ENCODE measurements around the gene SLC25A29.
"Not testable (repeated sequence)": the region's sequence is repeated elsewhere in the genome, so short reads cannot be mapped to it uniquely, and the experiment has no call there.

The SLC25A29 gene

DNA sequence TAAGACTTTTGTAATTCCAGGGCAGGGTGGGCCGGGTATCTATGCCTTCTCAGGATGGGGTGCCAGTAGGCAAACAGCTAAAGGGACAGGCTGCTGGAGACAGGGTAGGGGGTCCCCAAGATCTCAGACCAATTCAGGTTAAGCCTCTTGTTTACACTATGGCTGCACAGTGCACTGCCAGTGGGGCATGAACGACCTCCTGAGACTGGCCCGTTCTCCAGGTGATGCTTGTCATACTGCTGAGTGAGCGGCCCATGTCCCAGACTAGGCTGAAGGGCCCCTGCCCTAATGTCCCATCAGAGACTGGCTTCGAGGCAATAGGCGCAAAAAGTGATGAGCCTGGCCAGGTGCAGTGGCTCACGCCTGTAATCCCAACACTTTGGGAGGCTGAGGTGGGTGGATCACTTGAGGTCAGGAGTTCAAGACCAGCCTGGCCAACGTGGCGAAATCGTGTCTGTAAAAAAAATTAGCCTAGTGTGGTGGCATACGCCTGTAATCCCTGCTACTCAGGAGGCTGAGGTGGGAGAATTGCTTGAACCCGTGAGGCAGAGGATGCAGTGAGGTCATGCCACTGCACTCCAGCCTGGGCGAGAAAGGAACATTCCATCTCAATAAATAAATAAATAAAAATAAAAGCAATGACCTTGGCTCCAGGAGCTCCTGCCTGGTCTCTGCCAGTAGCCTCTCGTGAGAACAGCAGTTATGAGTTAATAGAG is 12.6 kb downstream of the SLC25A29 start:
- no peak for DNase-seq (ENCODE audit: low spot score)

GRCh38 chr14:100292776-100293461 is 13.3 kb downstream of the SLC25A29 start:
- no peak for DNase-seq (ENCODE audit: low spot score)

GRCh38 chr14:100292301-100292775 is 13.9 kb downstream of the SLC25A29 start:
- DNase-seq (ENCODE audit: low spot score) = no peak

DNA sequence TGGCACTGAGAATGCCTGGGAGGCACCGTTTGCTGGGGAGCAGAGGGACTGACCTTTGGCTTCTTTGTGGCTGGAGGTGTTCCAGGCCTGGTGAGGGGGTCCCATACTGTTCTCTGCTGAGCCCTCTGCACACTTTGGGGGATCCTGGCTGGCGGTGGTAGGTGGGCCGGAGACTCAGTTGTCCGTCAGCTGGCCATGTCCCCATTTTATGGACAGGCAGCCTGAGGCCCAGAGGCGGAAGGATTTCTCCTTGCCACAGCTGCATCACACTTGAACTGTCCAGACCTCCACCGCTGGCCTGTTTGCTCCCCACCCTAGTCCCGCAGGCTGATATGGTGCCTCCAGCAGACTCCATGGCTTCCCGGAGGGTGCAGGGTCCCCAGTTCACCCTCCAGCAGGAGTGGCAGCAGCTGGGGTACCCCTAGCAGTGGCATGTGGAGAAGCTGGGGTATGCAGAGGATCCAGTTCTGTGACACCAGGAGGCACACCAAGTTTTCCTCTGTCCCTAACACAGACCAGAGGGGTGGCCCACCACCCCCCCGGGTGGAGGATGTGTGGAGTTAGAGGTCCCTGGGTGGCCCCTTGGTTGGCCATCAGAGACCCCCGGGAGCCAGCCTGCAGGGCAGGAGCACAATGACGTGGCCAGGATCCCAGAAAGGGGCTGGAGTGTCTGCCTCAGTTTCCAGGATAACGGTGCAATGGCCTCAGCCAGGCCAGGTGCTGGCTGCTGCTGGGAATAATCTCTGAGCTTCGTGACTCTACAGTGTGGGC is 14.8 kb downstream of the SLC25A29 start:
- no peak for DNase-seq (ENCODE audit: low spot score)

DNA sequence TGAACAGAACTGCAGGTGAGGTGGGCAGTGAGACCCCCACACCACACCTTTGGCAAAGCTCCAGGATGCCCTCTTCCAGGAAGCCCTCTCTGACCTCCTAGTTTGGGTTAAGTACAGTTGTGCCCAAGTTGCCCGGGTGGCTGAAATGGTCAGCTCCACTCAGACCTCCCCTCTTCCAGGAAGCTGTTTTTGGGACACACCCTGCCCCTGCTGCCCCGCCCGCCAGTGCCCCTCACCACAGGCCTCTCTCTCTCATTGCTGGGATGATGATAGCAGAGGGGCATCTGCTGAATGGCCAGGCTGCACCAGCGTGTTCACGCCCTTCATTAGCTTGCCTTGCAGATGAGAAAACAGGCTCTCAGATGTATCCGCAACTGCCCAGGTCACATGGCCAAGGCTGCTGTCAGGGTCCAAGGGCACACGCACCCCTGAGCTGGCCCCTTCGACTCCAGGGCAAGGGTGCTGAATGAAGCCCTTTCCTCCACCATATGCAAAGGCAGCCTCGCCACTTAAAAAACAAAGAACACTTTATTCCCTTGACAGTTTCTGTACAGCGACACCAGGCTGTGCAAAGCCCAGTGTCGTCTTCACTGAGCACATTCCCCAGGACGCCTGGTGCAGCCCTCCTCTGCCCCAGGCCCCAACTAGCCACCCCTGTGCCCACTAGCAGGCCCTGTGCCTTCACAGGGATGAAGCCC is 15.5 kb downstream of the SLC25A29 start:
- no peak for DNase-seq (ENCODE audit: low spot score)

- DNase-seq (ENCODE audit: low spot score) = no peak
Measured at GRCh38 chr14:100289916-100290606, 16.2 kb downstream of the SLC25A29 start.

- no peak for DNase-seq (ENCODE audit: low spot score)
Measured at GRCh38 chr14:100288382-100289185, 17.7 kb downstream of the SLC25A29 start.

GRCh38 chr14:100287998-100288295 is 18.3 kb downstream of the SLC25A29 start:
- not testable (repeated sequence) for DNase-seq (ENCODE audit: low spot score)

GRCh38 chr14:100287202-100287997 is 18.8 kb downstream of the SLC25A29 start:
- no peak for DNase-seq (ENCODE audit: low spot score)

DNA sequence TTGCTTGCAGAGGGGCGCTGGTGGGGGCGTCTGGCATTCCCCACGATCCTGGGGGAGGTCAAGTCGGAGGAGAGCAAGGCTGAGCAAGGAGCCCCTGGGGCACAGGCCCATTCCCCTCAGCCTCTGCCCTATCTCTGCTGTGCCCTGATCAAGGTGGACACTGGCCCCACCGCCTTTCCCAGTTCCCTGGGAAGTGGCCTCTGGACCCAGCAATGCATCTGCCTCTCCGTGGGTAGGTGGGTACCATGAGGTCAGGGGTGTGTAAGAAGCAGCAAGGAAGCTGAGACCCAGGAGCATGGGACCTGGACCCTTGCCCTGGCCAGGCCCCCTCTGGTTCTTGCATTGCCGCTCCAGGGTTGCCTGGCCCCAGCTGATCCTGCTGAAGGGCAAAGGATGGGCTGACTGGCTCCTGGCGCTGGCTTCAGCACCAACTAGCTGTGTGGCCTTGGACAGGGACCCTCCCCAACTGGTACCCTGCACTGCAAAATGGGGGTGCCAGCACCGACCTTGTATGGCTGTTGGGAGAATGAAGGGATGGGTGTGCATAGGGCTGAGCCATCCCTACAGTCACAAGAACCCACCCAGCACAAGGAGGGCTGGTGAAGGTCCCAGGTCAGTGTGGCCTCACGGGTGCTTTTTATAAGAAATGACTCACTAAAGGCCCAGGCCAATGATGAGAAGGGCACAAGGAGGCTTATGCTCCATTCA is 19.6 kb downstream of the SLC25A29 start:
- DNase-seq (ENCODE audit: low spot score) = no peak

DNA sequence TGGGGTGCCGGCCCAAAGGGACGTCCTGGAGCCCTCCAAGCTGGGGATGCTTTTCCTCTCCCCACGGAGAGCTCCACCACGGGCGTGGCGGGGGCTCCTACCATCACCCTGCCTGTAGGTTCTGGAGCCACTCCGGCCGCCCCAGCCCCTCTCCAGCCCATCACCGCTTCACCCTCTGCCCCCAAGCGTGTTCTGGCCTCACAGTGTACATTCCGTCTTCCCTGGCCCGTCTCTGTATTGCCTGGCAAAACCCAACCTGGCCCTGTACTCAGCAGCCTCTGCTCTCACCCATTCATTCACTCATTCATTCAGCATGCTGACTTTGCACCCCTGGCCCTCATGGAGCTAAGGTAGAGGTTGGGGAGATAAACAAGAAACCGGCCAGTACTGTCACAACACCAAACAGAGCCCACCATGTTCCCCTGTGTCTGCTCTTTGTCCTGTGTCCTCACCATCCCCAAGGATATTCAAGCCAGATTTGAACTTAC is 20.3 kb downstream of the SLC25A29 start:
- no peak for DNase-seq (ENCODE audit: low spot score)

DNA sequence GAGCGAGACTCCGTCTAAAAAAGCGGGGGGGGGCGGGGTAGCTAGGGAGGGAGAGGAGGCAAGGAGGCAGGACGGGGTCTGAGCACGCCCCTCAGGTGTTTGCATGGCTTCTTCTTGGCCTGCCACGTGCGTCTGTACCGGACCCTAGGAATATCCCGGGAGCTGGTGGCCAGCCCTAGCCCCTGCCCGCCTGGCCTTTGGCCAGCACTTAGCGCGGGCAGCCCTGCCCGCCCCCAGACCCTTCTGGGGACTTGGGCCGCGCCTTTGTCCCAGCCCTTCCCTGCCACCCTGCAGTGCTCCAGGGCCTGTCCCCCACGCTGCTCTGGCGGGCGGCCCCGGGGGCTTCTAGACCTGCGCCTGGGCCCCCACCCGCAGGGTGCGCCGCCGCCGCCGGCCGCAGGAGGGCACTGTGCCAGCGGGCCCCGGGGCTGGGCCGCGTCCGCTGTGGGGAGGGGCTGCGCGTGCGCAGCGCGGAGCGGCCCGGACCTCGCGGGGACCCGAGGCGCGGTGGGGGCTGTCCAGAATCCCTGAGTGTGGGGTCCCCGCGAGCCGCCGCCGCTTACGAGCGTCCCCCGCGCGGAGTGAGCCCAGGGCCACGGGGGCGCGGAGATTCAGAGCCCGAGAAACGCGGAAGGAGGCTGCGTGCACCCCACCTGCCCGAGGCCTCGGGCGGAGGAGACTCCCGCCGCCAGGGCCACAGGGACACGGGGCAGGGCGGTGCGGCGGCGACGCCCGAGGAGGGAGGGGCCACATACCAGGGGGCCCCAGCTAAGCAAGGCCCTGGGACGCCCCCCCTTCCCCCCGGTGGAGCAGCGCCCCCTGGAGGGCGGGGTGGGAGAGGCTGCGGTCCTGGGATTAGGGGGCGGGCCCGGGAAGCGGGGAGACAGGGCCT is 21.0 kb downstream of the SLC25A29 start:
- peak; percentile 73 for DNase-seq (ENCODE audit: low spot score)

DNA sequence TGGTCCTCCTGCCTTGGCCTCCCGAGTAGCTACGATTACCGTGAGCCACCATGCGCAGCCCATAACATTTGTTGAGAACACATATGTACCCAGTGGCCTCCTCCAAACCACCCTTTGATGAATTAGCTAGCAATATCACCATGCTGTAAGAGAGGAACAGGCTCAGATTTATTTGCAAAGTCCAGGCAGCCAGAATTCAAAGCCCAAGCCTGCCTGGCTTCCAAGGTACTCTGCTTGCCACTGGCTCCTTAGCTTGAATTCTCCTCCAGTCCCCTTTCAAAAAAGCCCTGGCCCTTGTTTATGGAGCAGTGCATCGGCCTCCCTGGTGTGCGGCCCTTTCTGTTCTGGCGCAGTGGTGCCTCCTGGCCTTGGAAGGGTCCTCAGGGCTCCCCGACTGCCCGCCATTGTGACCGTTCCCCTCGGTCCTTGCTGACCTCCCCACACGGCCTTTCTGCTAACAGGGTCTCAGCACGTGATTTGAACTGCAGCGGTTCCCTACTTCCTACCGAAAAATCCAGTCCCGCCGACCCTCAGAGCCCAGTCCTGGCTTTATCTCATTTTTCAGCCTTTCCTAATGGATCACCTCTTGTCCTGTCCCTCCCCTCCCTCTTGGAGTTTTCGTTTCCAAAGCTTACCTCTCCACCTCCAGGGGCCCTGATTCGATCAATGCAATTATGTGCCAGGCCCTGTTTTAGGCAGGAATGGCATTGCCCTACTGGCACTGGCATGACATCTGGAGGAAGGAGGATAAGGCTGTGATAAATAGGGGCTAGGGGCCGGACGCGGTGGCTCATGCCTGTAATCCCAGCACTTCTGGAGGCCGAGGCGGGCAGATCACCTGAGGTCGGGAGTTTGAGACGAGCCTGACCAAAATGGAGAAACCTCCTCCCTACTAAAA is 22.0 kb downstream of the SLC25A29 start:
- no peak for DNase-seq (ENCODE audit: low spot score)

DNA sequence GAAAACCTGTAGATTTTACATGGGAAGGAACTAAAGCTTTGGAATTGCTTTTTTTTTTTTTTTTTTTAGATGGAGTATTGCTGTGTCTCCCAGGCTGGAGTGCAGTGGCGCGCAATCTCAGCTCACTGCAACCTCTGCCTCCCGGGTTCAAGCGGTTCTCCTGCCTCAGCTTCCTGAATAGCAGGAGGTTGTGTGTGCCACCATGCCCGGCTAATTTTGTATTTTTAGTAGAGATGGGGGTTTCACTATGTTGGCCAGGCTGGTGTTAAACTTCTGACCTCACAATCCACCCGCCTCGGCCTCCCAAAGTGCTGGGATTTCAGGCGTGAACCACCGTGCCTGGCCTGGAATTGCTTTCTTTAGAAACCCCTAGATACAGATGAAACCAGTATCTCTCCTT is 22.8 kb downstream of the SLC25A29 start:
- not testable (repeated sequence) for DNase-seq (ENCODE audit: low spot score)

DNA sequence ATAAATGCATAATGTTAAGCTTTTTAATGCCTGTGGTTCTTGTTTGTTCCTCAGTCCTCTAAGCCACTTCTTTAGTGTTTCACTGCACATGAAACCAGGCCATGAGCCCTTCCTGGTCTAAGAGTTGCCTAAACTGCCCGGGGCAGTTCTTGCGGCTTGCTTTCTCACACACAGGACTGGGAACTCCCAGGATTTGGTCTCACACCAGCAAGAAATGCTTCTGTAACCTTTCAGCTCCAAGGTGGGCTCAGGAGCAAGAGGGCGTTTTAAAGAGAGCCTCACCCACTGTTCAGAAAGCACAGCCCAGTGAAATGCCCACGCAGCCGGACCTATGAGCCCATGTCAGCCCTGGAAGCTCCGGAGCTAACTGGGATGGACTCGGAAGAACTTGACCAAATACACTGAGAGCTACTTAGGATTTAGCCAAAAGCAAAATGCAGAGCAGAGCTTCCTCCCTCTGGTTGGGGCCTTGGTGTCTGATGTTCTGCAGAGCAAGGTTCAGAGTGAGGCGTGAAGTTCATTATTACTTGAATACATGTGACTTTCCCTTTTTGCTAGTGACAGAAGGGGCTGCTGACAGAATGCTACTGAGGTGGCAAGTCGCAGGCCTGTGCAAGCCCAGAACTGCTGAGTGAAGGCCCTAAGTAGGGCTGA is 23.4 kb downstream of the SLC25A29 start:
- DNase-seq (ENCODE audit: low spot score) = no peak

GRCh38 chr14:100282083-100282350 is 24.2 kb downstream of the SLC25A29 start:
- no peak for DNase-seq (ENCODE audit: low spot score)

Data from CD4-positive, alpha-beta T cell treated with Interleukin-2 at 100 ng/mL for 4 hours (primary cell).